Measurements from ENCODE around the gene NOTCH2. TPM values are rescaled to one million over a fixed set of nuclear protein-coding genes. Genes with fewer than 3 reads are reported as not detected.

The NOTCH2 gene
- total and polyA plus RNA-seq, 8 donors, result 69.1 to 129 (median 82.2) TPM

GRCh38 chr1:119912963-119913362 lies 156.5 kb downstream of the NOTCH2 start:
- Histone ChIP-seq H3K9me3 (no peaks in the 10 kb centered on the region), H3K27ac (no peak overlapping the region), H3K27me3 (no peaks in the 10 kb centered on the region), H3K4me1 (no peaks in the 10 kb centered on the region), H3K4me3 (no peak overlapping the region), H3K36me3 (peaks cover 0 to 62% of the 10 kb centered on the region in 2 donors)
- ATAC-seq (no peak), DNase-seq (no peak)
- no peak for TF ChIP-seq CTCF (IDR thresholded peaks at IDR 0.05)
- intact Hi-C loops (cut with DNase I), result no loop called here

- TF ChIP-seq CTCF (IDR thresholded peaks at IDR 0.05), result no peak
- H3K4me3 ChIP-seq, result no peak overlapping the region
- intact Hi-C loops (cut with DNase I), result no loop called here
- H3K27ac ChIP-seq, result no peak overlapping the region
- DNase-seq, result no peak
- ATAC-seq, result no peak
- no peaks in the 10 kb centered on the region for H3K27me3 ChIP-seq
- no peaks in the 10 kb centered on the region for H3K9me3 ChIP-seq
- peaks cover 0 to 50% of the 10 kb centered on the region in 2 donors for H3K36me3 ChIP-seq
- no peaks in the 10 kb centered on the region for H3K4me1 ChIP-seq
Observed at GRCh38 chr1:119911775-119912174, 157.7 kb downstream of the NOTCH2 start.

- intact Hi-C loops (cut with DNase I), result no loop called here
- H3K36me3 ChIP-seq, result peaks cover 0 to 39% of the 10 kb centered on the region in 2 donors
- H3K4me3 ChIP-seq, result no peak overlapping the region
- H3K4me1 ChIP-seq, result no peaks in the 10 kb centered on the region
- H3K9me3 ChIP-seq, result no peaks in the 10 kb centered on the region
- DNase-seq (no peak), ATAC-seq (no peak)
- no peak overlapping the region for H3K27ac ChIP-seq
- no peak for TF ChIP-seq CTCF (IDR thresholded peaks at IDR 0.05)
- no peaks in the 10 kb centered on the region for H3K27me3 ChIP-seq
Observed at GRCh38 chr1:119910618-119911017, 158.8 kb downstream of the NOTCH2 start.

- no peak overlapping the region for H3K27ac ChIP-seq
- TF ChIP-seq CTCF (IDR thresholded peaks at IDR 0.05), result no peak
- ATAC-seq, result no peak
- no peaks in the 10 kb centered on the region for H3K27me3 ChIP-seq
- H3K4me3 ChIP-seq, result no peak overlapping the region
- H3K9me3 ChIP-seq, result no peaks in the 10 kb centered on the region
- H3K36me3 ChIP-seq, result peaks cover 0 to 33% of the 10 kb centered on the region in 2 donors
- DNase-seq, result no peak
- intact Hi-C loops (cut with DNase I), result no loop called here
- no peaks in the 10 kb centered on the region for H3K4me1 ChIP-seq
Observed at GRCh38 chr1:119909890-119910596, 159.4 kb downstream of the NOTCH2 start.

GRCh38 chr1:119908661-119909060 lies 160.8 kb downstream of the NOTCH2 start:
- H3K27ac ChIP-seq, result no peak overlapping the region
- ATAC-seq, result no peak
- intact Hi-C loops (cut with DNase I), result no loop called here
- no peak for TF ChIP-seq CTCF (IDR thresholded peaks at IDR 0.05)
- H3K36me3 ChIP-seq, result peaks cover 0 to 19% of the 10 kb centered on the region in 2 donors
- no peaks in the 10 kb centered on the region for H3K9me3 ChIP-seq
- no peaks in the 10 kb centered on the region for H3K27me3 ChIP-seq
- H3K4me1 ChIP-seq, result no peaks in the 10 kb centered on the region
- H3K4me3 ChIP-seq, result no peak overlapping the region
- no peak for DNase-seq

Measured in left lung (tissue), 10 donors.